Uterine smooth muscle cell (primary cell): ENCODE measurements around the gene GFRAL. TPM values are rescaled to one million over a fixed set of nuclear protein-coding genes. Genes with fewer than 3 reads are reported as not detected.

ENCODE experiments used
- total RNA-seq: library from RNA; depleted of rRNA; stranded (reverse); fragments of >200 nt; gene quantifications from 2 replicates; pipeline ENCODE4 v1.2.3, GENCODE V29; 2014

GFRAL gene
- total RNA-seq: not detected in 2 replicates

GRCh38 chr6:55327169-55327568, at the start of gene GFRAL:
TSS of gene GFRAL (plus strand) at chr6:55327469. CDS start at chr6:55327555, 86 bp downstream.

Other genes with a start within 250 kb of the GFRAL start
- not detected in 2 replicates for gene HCRTR2, start 153.0 kb upstream of the GFRAL start, total RNA-seq